ENCODE data around the gene DDX43.
A peak's percentile ranks its signal among the peaks of the same experiment; 100 is the strongest.
"Not testable (repeated sequence)": the region's sequence is repeated elsewhere in the genome, so short reads cannot be mapped to it uniquely, and the experiment has no call there.

DDX43 gene

DNA sequence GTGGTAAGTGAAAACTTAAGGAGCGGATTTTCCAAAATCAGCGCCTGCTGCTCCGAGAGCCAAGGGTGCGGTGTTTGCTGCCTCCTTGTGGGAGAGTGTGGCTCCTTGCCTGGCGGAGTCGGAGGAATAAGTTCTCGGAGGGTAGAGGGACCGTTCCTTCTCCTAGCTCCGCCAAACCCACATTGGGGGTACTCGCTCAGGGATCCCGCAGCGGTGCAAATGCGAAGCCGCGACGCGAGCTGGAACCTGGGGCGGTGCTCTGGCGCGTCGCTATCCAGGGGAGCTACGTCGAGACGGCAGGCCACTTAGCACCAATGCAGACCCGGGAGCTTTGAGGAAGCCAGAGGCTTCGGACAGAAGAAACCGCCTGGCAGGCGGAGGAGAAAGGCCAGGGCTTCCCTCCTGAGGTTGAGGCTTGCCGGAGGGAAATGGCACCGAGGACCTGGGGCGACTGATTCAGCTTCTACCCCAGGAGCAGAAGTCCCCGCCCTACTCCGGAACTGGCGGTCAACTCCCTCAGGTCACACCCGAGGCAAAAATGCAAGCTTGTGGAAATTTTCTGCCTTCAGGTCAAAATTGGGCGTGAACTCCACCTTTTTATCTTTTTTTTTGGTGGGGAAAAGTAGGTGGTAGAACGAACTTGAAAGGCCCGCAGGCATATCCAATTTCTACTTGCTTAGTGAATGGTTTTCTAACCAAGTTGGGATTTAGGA, 5.7 kb upstream of the DDX43 start:
- peak; percentile 62 for DNase-seq (ENCODE audit: low spot score)

DNA sequence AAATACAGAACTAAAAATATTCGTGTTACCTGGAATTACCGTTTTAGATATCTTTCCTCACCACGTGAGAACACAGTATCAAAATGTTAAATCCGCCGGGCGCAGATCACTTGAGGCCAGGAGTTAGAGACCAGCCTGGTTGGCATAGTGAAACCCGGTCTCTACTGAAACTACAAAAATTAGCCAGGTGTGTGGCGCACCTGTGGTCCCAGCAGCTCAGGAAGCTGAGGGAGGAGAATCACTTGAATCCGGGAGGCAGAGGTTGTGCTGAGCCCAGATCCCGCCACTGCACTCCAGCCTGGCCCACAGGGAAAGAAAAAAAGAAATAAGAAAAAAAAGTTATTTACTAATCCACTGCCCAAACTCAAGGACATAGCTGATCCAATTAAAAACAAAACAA, 4.8 kb upstream of the DDX43 start:
- no peak for DNase-seq (ENCODE audit: low spot score)

DNA sequence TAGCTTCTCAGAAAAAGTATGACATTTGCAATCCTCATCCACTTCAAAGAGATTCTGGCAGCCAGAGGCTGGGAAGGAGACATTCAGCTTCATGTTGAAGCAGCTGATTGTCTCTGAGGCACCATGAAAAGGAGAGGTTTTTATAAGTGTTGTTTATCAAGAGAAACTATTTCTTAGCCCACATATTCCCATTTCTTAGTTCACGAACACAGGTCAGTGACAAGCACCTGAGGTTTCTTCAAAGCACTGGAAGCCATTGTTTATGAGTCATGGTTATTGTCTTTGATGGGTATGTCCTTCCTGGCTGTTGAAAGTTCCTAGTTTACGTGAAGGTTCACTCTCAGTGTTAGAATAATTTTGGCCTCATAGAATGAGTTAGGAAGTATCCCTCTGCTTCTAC, 3.0 kb upstream of the DDX43 start:
- peak; percentile 56 for DNase-seq (ENCODE audit: low spot score)

DNA sequence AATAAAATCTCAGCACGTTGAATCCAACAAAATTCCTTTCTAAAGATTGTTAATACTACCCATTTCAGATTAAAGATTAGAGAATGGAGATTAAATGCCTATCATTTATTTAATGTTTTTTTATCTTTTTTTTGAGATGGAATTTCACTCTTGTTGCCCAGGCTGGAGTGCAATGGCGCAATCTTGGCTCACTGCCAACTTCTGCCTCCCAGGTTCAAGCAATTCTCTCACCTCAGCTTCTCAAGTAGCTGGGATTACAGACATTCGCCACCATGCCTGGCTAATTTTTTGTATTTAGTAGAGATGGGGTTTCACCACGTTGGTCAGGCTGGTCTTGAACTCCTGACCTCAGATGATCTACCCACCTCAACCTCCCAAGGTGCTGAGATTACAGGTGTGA, 2.4 kb upstream of the DDX43 start:
- not testable (repeated sequence) for DNase-seq (ENCODE audit: low spot score)

DNA sequence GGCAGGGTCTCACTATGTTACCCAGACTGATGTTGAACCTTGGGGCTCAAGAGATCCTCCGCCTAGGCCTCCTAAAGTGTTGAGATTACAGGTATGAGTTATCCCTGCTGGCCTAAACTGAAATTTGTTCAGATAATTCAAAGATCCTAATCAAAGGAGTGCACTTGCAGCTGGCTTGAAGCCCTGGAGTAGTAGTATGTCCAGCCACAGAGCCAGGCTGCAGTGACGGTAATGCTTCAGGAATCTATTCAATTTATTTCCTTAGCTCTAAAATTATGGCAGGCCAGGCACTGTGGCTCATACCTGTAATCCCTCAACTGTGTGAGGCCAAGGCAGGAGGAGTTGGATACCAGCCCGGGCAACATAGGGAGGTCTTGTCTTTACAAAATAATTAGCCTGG, 1.4 kb upstream of the DDX43 start:
- no peak for DNase-seq (ENCODE audit: low spot score)

DNA sequence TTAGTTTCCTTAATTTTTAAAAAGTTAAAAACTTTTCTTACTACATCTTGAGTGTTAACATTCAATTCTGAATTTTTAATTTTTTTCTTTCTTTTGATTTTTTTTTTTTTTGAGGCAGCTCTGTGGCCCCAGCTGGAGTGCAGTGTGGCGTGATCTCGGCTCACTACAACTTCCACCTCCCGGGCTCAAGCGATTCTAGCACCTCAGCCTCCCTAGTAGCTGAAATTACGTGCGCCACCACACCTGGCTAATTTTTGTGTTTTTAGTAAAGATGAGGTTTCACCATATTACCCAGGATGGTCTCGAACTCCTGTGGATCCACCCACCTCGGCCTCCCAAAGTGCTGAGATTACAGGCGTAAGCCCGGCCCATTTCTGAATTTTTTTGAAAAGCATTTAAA, 1.2 kb downstream of the DDX43 start:
- DNase-seq (ENCODE audit: low spot score): no peak

DNA sequence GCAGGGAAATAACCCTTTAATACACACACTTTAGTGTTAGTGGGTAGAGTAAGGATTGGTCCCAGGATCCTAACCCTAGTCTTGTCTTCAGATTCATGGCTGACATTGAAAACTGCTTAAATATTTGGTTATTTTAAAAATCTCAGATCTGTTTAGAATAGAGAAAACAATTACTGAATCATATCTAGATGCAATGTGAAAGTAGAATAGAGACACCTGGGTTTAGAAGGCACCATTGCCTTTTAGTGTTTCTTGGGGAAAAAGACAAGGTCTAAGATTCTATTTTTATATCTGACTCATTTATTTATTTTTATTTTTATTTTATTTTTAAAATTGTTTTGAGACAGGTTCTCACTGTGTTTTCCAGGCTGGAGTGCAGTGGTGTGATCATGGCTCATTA, 6.0 kb downstream of the DDX43 start:
- no peak for DNase-seq (ENCODE audit: low spot score)

DNA sequence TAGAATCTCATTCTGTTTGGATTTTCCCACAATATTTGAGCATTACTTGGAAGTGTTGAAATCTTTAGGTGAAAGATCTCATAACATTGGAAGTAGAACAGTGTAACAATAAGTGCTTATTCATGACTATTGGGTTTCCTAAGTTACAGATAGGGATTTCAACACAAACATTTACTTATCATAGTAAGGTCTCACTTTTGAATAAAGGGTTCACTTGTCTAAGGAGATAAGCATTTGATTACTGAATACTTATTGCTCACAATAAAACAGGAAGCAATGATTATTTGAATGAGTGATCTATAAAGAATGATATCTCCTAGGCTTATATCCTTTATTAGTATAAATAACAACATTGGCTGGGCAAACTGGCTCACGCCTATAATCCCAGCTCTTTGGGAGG, 14.8 kb downstream of the DDX43 start:
- DNase-seq (ENCODE audit: low spot score): no peak

DNA sequence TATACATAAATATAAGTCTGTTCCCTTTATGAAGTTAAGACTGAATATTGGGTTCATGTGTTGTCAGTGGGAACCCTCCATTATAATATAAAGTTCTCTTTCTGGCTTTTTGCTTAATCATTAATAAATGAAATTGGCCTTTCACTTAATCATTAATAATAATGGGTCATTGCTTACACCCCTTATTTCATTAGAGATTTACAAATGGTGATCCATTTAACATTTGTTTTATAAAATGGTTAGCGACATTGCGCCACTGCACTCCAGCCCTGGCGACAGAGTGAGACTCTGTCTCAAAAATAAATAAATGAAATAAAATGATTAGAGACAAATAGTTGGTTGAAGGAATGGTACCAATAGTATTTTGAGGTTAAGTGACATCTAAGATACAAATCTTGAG, 18.5 kb downstream of the DDX43 start:
- no peak for DNase-seq (ENCODE audit: low spot score)

DNA sequence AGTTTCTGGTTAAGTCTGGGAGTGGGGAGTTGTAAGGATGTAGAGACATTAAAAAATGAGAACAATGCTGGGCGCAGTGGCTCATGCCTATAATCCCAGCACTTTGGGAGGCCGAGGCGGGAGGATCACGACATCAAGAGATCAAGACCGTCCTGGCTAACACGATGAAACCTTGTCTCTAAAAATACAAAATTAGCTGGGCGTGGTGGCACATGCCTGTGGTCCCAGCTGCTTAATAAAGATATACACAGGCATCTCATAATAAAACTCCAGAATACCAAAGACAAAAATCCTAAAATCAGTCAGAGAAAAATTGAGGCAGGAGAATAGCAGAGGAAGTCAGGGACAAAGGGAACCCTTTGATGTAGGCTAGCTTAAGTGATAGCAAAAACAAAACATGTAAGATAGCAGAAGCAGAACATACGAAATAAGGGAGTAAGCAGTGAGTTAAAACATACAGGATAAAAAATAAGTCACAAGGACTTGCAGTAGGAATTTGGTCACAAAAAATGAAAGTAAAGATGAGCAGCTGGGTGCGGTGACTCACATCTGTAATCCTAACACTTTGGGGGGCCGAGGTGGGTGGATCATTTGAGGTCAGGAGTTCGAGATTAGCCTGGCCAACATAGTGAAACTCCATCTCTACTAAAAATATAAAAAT, 23.6 kb downstream of the DDX43 start:
- DNase-seq (ENCODE audit: low spot score): no peak

DNA sequence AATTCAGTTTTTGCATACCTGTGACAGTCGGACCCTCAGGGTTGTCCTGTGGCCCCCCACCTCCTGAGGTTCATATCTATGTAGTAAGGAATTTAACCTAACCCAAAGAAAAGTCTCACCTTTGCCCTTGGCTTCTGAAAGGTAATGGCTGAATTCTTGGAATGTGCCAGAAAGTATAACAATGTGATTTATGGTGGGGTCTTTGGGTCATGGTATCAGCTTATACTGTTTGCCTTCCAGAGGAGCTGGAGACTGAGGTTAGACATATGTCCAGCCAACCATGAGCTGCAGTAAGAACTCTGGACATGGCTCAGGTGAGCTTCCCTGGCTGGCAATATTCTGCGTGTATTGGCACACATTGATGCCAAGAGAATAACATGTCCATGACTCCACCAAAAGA, 26.9 kb downstream of the DDX43 start:
- no peak for DNase-seq (ENCODE audit: low spot score)

DNA sequence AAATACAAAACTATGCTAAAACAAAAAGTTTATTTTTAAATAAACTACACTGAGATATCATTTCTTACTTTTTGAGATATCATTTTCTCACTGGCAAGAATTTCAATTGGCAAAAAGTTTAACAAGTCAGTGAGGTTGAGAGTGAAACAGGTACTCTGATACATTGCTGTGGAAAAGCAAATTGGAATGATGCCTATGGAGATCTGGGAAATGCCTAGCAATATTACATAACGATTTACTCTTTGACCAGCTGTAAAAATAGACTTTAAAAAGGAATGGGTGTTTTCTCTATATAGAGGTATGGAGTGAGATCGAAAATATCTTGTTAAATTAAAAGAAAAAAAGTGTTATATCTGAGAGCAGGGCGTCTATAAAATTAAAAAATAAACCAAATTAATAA, 40.6 kb downstream of the DDX43 start:
- no peak for DNase-seq (ENCODE audit: low spot score)

DNA sequence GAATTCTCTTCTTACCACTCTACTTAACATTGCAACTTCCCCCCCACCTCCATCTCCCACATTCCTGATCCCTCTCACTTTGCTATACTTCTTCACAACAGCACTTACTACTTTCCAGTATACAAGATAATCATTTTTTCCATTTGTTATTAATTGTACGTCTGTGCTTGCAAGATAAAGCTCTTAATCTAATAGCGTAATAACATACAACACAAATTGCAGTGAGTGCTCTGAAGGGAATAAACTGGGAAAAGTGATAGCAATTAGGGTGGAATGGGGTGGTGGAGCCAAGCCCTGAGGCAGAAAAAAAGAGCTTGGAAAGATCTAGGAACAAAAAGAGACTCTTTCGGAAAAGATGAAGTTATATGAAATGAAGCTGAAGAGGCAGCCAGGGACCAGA, 48.9 kb downstream of the DDX43 start:
- DNase-seq (ENCODE audit: low spot score): no peak

DNA sequence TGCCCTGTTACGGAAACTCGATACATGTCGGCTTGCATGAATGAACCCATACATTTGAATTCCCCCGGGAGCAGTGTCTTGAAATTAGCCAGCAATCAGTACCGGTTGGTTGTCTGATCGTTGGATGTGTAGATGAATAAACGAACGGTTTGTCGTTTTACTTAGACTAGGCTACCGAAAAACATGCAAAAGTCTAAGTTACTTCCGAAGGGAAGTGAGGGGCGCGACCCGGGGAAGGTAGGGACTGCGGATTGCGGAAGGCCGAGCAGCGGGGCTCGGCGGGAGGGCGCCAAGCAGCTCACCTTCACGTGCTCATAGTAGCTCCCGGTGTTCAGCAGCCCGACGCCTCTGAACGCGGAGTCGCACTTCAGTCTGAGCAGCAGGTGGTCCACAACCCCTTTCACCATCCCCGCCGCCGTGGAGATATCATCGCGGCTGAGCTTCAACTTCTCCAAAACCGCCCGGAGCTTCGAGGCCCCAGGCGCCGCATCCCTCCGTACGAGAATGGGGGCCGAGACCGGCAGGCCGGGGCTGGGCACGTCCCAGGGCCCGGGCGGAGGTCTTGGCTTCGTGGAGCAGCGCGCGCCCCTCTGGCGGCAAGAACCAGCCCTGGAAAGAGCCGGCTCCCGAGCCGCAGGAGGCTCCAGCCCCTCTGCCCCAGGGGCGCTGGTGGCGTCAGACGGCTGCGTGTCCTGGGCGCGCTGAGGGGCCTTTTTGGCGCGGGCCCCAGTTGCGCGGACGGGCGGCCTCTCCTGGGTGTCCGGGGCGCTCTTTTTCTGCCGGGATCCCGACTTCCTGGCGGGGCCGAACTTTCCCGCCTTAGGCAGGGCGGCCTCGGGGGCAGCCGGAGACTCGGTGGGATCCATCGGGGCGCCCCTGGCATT, 56.8 kb downstream of the DDX43 start:
- peak; percentile 36 for DNase-seq (ENCODE audit: low spot score)

DNA sequence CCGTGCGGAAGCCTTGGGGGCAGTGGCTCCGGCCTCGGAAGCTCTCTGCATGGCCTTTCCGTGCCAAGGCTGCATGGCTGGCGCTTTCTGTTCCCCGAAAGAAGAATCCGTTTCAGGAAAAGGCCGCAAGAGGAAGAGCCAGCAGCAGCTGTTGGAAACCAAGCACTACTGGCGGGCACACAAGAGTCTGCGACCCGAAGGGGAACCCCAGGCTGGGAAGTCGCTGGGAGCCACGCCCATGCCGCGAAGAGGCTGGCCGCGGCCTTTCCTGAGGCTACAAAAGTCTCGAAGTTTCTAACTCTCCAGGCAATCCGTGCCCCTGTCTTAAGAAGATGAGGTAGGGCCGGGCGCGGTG, 57.5 kb downstream of the DDX43 start, which contains the start of gene CGAS:
CGAS (minus strand) TSS at position 191 of the 355 bp plus-strand sequence; CDS start at position 75, 116 bp downstream.
- DNase-seq (ENCODE audit: low spot score): peak; percentile 82

DNA sequence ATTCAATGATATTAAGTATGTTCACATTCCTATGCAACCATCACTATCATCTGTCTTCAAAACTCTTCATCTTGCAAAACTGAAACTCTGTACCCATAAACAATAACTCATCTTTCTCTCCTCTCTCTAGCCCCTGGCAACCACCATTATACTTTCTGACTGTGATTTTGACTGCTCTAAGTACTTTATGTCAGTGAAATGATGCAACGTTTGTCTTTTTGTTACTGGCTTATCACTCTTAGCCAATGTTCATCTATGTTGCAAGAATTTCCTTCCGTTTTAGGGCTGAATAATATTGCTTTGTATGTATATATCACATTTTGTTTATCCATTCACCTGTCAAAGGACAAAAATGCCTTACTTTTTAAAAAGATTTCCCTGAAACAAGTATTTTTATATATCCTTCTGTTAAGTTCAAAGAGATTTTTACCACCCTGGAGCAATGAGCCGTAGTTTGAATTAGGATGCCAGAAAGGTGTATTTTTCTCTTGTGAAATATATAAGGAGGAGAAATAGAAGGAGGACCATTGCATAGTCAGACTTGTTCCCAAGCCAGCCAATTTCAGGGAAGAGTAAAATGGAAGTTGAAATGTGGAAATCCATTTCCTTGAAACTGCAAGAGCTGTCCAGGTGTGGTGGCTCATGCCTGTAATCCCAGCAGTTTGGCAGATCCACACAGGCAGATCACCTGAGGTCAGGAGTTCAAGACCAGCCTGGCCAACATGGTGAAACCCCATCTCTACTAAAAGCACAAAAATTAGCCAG, 61.4 kb downstream of the DDX43 start:
- DNase-seq (ENCODE audit: low spot score): no peak

DNA sequence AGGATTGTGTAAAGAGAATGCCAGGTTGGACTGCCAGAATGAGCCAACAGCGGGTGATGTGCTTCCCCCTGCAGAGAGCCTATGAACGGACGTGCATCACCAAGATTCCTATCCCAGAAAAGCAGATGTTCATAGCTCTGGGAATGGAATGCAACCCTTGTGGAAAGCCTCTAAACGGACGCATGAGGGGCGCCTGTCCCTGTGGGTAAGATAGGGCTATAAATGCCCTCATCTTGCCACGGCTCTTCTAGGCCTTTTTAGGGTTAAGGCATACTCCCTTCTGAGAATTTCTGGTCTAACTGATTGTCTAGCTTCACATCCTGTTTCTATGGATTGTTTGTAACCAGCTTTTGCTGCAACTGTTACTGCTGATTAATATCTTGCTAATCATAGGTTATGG, 64.8 kb downstream of the DDX43 start:
- DNase-seq (ENCODE audit: low spot score): peak; percentile 25

DNA sequence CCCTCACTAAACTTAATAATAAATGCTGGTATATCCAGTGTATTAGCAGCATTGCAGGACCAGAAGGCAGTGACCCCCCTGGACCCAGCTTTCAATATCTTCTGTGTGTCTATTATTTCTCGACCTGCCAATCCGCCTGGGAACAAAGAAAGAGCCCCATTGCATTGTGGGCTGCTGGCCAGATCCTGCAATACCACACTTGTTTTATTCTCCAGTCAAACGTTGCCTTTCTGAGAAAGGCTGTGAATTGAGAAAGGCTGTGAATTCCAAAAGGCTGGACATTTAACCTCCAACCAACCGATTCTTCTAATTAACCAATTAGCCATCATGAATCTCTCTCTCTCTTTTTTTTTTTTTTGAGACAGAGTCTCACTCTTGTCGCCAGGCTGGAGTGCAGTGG, 65.4 kb downstream of the DDX43 start:
- DNase-seq (ENCODE audit: low spot score): no peak

DNA sequence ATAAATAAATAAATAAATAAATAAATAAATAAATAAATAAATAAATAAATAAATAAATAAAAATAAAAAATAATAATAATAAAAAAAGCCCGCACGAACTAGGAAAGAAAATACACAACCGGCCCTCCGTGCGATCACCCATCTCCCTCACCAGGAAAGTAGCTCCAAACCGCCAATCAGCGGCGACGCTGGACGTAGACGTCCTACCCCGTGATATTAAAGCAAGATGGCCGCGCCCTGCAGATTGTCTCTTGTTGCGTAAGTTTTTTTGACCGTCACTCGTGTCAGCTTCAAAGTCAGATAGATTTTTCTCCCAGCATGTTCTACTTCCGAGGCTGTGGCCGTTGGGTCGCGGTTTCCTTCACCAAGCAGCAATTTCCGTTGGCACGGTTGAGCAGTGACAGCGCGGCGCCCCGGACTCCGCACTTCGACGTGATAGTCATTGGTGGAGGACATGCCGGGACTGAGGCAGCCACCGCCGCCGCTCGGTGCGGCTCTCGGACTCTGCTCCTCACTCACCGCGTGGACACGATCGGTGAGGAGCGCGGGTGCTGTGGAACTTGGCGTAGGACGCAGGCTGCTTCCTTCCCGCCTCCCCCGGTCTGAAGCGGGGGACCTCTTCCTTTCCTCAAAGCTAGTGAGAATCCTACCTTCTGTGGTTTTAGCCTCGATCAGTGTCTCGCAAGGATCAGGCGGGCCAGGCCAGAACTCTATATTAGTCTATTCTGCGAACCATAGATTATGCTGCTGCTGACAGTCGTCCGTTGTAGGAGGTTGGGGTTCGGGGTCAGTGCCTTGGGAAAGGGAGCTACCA, 67.1 kb downstream of the DDX43 start, which contains the start of gene MTO1:
MTO1 (plus strand) TSS at position 201 of the 814 bp plus-strand sequence; CDS start at position 319, 118 bp downstream.
- peak; percentile 86 for DNase-seq (ENCODE audit: low spot score)

All from CD4-positive, alpha-beta T cell treated with Interleukin-15 for 4 hours (primary cell).